ENCODE data around the gene RIC1. TPM values are rescaled to one million over a fixed set of nuclear protein-coding genes. Genes with fewer than 3 reads are reported as not detected.

The RIC1 gene
- total and polyA plus RNA-seq, 2 of the 13 experiments (the other 11 are each of a cell fraction or from before 2014, with no cell fraction given) = 18.2 to 19.0 TPM

DNA sequence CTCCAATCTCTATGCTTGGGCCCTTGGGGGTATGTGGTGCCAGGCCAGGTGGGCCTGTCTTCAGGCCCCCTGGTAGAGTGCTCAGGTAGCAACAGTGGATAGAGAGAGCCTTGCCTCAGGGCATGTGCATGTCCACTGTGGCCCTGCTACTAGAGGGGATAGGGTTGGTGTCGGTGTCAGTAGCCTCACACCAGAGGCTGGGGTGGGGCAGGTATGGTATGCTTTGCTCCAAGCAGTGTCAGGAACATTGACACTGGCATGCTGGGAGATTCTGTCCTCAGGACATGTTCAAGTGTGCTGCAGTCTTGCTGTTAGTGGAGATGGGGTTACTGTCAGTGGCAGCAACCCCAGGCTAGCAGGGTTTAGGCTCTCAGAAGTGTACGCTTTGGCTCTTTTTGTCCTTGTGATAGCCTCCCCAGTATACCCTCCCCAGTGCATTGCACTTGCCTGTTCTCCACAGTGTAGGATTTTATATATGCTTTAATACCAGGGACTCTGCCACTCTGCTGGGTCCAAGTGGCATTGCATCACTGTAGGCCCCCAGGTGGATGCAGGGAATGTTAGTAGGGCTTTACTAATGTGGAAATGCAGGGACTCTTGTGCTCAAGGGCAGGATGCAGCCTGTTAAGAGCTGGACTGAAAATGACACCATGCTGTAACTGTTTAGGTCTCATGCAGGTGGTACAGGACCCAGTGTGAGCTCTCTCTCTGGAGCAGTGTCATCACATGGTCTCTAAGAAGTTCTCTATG lies 21.6 kb downstream of the RIC1 start (continued):
- no peak for TF ChIP-seq ZNF318 (CRISPR knock-in tag; IDR thresholded peaks at IDR 0.05)

DNA sequence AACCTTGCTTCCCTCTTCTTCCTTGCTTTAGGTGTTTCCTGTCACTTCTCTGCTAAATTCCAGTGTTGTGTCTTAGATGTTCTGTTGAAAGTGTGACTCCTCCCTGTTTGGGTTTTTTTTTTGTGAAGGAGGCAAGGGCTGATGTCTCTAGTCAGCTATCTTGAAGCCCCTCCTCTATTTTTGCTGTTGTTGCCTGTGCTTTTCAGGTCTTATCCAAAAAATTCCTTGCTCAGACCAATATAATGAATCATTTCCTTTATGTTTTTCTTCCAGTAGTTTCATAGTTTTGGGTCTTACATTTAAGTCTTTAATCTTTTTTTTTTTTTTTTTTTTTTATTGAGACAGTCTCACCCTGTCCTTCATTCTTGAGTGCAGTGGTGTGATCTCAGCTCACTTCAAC lies 22.3 kb downstream of the RIC1 start:
- peaks cover 69% of the 10 kb centered on the region for H3K79me2 ChIP-seq (ENCODE audit: insufficient read depth, low read length)
- CTCF ChIA-PET (ENCODE audit: low intra/inter-chr PET ratio, low total read pairs) = no interaction called here
- peak overlapping the region; percentile 37; the same call in 1 of the 2 replicates for H3K4me2 ChIP-seq (ENCODE audit: low read depth, low read length)
- peak overlapping the region; percentile 30 for H3K27ac ChIP-seq (ENCODE audit: extremely low read length, insufficient read depth, low read length)
- no peak overlapping the region for H2AFZ ChIP-seq (ENCODE audit: low read length)
- H3K27me3 ChIP-seq (ENCODE audit: control insufficient read depth in 1 of 2, insufficient read depth in 2 of 2, low read length in 2 of 2) = no peaks in the 10 kb centered on the region
- POLR2A ChIA-PET = no interaction called here
- ATAC-seq = no peak
- TF ChIP-seq MED1 (CRISPR knock-in tag; IDR thresholded peaks at IDR 0.05) = 0 out of 2 replicates have a peak, but pooled peaks have one; percentile 6
- no peak for TF ChIP-seq ZNF333 (CRISPR knock-in tag; IDR thresholded peaks at IDR 0.05; ENCODE audit: borderline replicate concordance)
- H3K36me3 ChIP-seq (replicated peaks in 1 of 2; ENCODE audit: control insufficient read depth in 1 of 2, insufficient read depth in 2 of 2, low read length in 2 of 2) = no peaks in the 10 kb centered on the region
- FAIRE-seq = no peak
- peaks cover 14% of the 10 kb centered on the region for H3K4me1 ChIP-seq (ENCODE audit: insufficient read depth, low read length)
- peaks cover 14% of the 10 kb centered on the region for H4K20me1 ChIP-seq (ENCODE audit: insufficient read depth, low read length)
- no peak overlapping the region for H3K9ac ChIP-seq (ENCODE audit: insufficient read depth, low read depth, low read length)
- no peak overlapping the region for H3K4me3 ChIP-seq (replicated peaks in 1 of 3; ENCODE audit: insufficient read depth in 1 of 3, low read depth in 2 of 3, low read length in 3 of 3)
- intact Hi-C loops (cut with micrococcal nuclease; ENCODE audit: unreplicated experiment) (no loop called here), in situ Hi-C loops (cut with HindIII; ENCODE audit: extremely low pct_ligation_motif_present, low pct_unique_long_range_greater_than_20kb) (no loop called here)
- H3K9me3 ChIP-seq (ENCODE audit: low read length) = peaks cover 16% of the 10 kb centered on the region
- BruUV-seq (replicated peaks) = no TSS peak
- no peak for DNase-seq (ENCODE audit: low spot score)
